Neural crest cell (in vitro differentiated cells): ENCODE data around the gene ZNF385B. TPM values are rescaled to one million over a fixed set of nuclear protein-coding genes. Genes with fewer than 3 reads are reported as not detected.

Experiments used
- DNase-seq: peaks from one replicate; pipeline ENCODE4 v3.0.0; 2021; ENCODE audit warnings: low read depth, mixed read lengths, low spot score
- H3K27ac Mint-ChIP-seq: one replicate; pipeline ENCODE4 v1.8.0; 2021; ENCODE audit warnings: mild to moderate bottlenecking, mixed read lengths; ENCODE audit not compliant: unreplicated experiment
- H3K27me3 Mint-ChIP-seq: 2 replicates; pipeline ENCODE4 v1.8.0; 2021; ENCODE audit warnings: low read depth, mild to moderate bottlenecking, mixed read lengths
- H3K36me3 Mint-ChIP-seq: 2 replicates; pipeline ENCODE4 v1.8.0; 2021; ENCODE audit warnings: low read depth, mild to moderate bottlenecking, mixed read lengths
- H3K4me1 Mint-ChIP-seq: 2 replicates; pipeline ENCODE4 v1.8.0; 2021; ENCODE audit warnings: mixed read lengths
- H3K4me3 Mint-ChIP-seq: one replicate; pipeline ENCODE4 v1.8.0; 2021; ENCODE audit warnings: mild to moderate bottlenecking, mixed read lengths
- H3K9me3 Mint-ChIP-seq: 2 replicates; pipeline ENCODE4 v1.8.0; 2021; ENCODE audit warnings: mixed read lengths
- total RNA-seq: library from RNA; stranded (reverse); gene quantifications from 2 replicates; pipeline ENCODE4 v1.2.1, GENCODE V29; 2021
- TF ChIP-seq, protein P1 (sequence below): fragments of 200-600 bp; sonication (generic); conservative IDR thresholded peaks from 2 replicates; pipeline ENCODE4 v1.5.0; 2021; ENCODE audit warnings: antibody characterized with exemption, mild to moderate bottlenecking

ZNF385B gene
- total RNA-seq, 1 donor from 2014 or later: 2.1 TPM

DNA sequence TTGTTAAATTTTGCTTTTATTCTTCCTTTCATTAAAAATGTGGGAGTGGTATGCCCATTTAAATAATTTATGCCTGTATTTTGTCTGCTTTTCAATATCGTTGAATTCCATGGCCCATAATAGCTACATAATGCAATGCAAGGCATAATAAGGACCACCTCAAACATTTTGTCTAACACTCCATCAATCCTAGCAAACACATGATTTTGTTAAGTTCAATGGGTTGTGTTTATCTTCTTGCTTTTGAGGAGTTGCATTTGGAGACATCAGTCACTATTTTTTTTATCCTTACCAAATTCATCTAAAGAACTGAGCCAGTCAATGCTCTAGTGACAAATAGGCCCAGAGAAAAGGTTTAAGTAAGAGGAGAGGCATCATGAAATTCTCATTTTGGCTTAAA, 145.5 kb downstream of the ZNF385B start:
- TF ChIP-seq, protein P1, sequence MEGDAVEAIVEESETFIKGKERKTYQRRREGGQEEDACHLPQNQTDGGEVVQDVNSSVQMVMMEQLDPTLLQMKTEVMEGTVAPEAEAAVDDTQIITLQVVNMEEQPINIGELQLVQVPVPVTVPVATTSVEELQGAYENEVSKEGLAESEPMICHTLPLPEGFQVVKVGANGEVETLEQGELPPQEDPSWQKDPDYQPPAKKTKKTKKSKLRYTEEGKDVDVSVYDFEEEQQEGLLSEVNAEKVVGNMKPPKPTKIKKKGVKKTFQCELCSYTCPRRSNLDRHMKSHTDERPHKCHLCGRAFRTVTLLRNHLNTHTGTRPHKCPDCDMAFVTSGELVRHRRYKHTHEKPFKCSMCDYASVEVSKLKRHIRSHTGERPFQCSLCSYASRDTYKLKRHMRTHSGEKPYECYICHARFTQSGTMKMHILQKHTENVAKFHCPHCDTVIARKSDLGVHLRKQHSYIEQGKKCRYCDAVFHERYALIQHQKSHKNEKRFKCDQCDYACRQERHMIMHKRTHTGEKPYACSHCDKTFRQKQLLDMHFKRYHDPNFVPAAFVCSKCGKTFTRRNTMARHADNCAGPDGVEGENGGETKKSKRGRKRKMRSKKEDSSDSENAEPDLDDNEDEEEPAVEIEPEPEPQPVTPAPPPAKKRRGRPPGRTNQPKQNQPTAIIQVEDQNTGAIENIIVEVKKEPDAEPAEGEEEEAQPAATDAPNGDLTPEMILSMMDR: no peak
- Mint-ChIP-seq H3K27me3 (no peaks in the 10 kb centered on the region), H3K4me3 (no peak overlapping the region), H3K27ac (no peak overlapping the region), H3K4me1 (no peaks in the 10 kb centered on the region), H3K36me3 (no peaks in the 10 kb centered on the region), H3K9me3 (no peaks in the 10 kb centered on the region)
- no peak for DNase-seq

DNA sequence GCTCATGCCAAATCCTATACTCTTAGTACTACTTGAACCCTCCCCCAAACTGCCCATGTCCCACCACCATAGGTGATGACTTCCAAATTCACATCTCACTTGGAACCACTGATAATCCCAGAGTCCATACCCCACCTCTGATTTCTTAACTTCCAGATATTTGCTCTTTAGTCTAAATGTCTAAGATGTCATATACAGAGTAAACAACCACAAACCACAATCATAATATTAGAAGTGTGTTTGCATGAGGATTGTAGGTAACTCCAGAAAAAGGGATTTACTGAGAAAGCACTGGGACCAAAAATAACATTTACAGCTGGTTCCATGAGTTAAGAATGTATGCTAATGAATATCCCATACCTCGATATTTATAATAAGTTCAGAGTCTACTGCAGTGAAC, 146.2 kb downstream of the ZNF385B start:
- Mint-ChIP-seq H3K27ac (no peak overlapping the region), H3K36me3 (no peaks in the 10 kb centered on the region), H3K4me3 (no peak overlapping the region), H3K9me3 (no peaks in the 10 kb centered on the region), H3K4me1 (no peaks in the 10 kb centered on the region), H3K27me3 (no peaks in the 10 kb centered on the region)
- DNase-seq: no peak
- TF ChIP-seq, protein P1: no peak

DNA sequence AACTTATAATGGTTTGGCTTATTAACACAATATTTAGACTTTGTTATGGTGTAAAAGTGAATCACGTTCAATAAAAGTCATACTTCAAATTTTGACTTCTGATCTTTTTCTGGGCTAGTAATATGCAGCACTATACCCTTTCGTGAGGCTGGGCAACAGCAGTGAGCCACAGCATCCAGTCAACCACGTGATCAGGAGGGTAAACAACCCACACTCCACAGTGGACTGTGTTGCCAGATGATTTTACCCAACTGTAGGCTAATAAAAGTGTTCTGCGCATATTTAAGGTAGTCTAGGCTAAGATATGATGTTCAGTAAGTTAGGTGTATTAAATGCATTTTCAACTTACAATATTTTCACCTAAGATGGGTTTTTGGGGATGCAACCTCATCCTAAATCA, 148.6 kb downstream of the ZNF385B start:
- Mint-ChIP-seq H3K27me3 (no peaks in the 10 kb centered on the region), H3K4me3 (no peak overlapping the region), H3K27ac (no peak overlapping the region), H3K4me1 (no peaks in the 10 kb centered on the region), H3K36me3 (no peaks in the 10 kb centered on the region), H3K9me3 (peaks cover 2% of the 10 kb centered on the region)
- TF ChIP-seq, protein P1: no peak
- no peak for DNase-seq

DNA sequence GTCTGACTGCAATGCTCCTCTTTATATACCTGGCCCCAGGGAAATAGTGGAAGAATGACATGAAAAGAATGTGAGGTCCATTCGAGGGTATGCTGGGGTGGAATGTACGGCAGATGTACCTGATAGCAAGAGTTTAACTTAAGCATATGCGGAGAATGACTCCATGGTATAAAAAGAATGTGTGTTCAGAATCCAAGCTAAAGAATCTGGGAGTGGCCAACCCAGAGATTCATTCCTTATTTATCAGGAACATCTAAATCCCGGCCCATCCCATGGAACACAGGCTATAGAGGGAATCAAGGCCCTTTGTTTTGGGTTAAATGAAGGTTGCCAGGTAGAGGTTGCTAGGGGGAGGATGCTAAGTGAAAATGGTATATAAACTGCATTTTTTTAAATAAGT, 150.0 kb downstream of the ZNF385B start:
- TF ChIP-seq, protein P1: no peak
- Mint-ChIP-seq H3K36me3 (no peaks in the 10 kb centered on the region), H3K4me1 (no peaks in the 10 kb centered on the region), H3K27ac (no peak overlapping the region), H3K4me3 (no peak overlapping the region), H3K27me3 (no peaks in the 10 kb centered on the region), H3K9me3 (peaks cover 2% of the 10 kb centered on the region)
- no peak for DNase-seq

DNA sequence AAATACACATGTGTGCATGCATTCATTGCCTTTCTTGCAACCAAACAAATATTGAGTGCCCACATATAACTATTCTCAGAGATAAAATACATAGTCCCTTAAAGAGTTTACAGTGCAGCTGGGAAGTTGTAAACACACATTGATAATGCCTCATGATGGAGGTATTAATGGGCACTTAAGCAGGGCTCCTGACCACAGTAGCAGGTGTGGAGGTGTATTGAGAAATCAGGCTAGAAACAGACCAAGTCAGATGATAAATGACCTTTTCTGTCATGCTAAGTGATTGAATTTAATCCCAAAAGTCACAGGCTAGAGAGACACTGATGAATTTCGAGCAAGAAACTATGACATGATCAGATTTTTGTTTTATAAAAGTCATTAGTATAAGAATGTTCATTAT, 157.7 kb downstream of the ZNF385B start:
- no peaks in the 10 kb centered on the region for H3K27me3 Mint-ChIP-seq
- H3K4me3 Mint-ChIP-seq: no peak overlapping the region
- no peaks in the 10 kb centered on the region for H3K36me3 Mint-ChIP-seq
- peaks cover 2% of the 10 kb centered on the region for H3K9me3 Mint-ChIP-seq
- peaks cover 7% of the 10 kb centered on the region for H3K4me1 Mint-ChIP-seq
- TF ChIP-seq, protein P1: no peak
- H3K27ac Mint-ChIP-seq: no peak overlapping the region
- DNase-seq: no peak

DNA sequence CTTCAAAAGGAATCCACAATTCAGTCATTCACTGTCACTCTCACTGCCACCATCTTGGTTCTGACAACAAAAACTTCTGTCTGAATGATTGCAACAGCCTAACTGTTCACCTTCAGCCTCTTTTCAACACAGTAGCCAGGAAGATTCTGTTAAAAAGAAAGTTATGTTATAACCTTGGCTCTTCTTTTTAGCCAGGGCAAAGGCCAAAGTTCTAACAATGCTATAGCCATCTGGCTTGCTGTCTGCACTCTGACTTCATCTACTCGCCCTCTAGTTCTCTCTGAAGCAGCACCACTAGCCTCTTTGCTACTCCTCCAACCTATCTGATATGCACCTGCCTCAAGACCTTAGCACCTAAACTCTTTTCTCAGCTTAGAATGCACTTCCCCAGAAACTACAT, 158.5 kb downstream of the ZNF385B start:
- Mint-ChIP-seq H3K27ac (no peak overlapping the region), H3K4me1 (peaks cover 7% of the 10 kb centered on the region), H3K4me3 (no peak overlapping the region), H3K9me3 (no peaks in the 10 kb centered on the region), H3K27me3 (no peaks in the 10 kb centered on the region), H3K36me3 (no peaks in the 10 kb centered on the region)
- TF ChIP-seq, protein P1: no peak
- no peak for DNase-seq
